Activated CD8-positive, alpha-beta memory T cell treated with anti-CD3 and anti-CD28 coated beads for 1 hour (primary cell): ENCODE data around the gene ALLC.

Experiments
- DNase-seq, 2 donors: peaks; one replicate each; pipeline ENCODE4 v3.0.0-alpha.2; 2020; ENCODE audit warnings: low read depth in 1 of 2; ENCODE audit errors: extremely low read depth in 1 of 2

The ALLC gene

DNA sequence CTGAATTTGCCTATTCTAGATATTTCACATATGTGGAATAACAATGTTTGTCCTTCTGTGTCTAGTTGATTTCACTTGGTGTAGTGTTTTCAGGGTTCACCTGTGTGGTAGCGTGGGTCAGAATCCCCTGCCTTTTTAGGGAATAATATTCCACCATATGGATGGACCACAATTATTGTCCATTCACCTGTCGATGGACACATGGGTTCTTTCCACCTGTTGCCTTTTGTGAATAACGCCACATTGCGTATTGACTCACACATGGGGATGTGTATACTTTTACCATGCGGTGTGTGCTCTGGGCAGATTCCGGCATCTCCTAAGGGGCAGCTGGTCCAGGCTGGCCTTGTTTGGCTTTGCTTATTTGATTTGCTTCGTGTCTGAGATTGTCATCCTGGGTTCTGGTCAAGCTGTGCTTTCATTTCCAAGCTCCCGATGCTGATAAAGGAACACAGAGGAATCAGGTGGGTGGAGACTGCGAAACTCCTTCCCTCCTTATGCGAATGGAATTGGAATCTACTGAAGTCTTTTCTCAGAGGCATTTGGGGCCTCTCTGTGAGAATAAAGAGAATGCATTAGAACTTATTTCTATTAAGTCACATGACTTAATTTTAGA is 18.9 kb upstream of the ALLC start:
- DNase-seq: no peak

DNA sequence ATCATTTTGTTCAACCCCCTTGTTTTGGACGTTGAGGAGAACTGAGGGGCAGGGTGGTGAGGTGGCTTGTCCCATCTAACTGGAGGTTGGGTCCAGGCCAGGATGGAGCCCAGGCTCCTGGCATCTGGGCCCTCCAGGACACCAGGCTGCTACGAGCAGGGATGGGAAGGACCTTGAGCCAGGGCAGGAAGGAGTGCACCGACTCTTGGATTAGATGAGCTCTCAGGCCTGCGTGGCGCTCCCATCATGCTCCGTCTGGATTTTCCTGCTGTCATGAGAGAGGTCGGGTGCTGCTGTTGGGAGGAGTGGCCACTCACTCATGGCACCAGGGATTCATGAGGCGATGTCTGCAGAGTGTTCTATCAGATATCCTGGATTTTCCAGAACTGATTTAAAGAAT is 18.3 kb upstream of the ALLC start:
- DNase-seq: no peak

DNA sequence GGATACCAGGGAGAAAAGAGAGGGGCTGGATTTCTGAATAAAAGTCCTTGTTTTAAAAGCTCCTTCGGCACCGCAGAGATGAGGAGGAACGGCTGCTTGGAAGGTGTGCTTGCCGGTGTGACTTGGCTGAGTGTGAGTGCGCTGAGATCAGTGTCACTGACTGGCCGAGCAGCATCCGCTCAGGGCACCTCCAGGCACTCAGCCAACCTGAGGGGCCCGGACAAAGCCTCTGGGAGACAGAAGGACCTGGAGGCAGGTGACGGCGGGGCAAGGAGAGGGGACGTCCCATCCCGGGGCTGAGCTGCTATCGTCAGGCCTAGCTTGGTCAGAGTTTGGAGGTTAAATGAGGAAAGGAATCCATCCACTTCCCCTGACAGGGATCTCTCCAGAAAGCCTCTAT is 16.8 kb upstream of the ALLC start:
- no peak for DNase-seq

DNA sequence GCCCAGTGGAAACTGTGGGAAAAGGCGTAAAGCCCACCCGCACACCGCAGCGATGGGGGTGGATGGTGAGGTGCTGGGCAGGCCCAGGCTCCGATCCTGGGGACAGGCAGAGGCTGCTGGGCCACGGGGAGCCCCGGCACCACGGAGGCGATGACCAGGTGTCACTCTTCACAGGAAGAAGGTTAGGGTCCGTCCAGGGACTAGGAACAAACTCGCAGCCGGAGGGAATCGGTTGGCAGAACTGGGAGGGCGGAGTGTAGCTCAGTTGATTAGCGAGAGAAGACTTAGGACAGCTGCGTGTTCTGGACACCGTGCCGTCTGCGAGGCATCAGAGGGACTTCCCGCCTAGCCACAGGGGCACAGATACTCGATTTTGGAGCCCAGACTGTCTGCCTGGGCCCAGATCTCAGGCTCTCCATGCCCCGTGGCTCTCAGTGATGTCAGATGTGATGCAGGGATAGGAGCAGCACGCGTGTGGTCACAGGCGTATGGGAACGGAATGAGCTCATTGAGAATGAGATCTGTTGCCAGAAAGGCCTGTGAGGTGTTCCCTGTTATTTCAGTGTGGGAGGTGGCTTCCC is 16.1 kb upstream of the ALLC start:
- DNase-seq: no peak

DNA sequence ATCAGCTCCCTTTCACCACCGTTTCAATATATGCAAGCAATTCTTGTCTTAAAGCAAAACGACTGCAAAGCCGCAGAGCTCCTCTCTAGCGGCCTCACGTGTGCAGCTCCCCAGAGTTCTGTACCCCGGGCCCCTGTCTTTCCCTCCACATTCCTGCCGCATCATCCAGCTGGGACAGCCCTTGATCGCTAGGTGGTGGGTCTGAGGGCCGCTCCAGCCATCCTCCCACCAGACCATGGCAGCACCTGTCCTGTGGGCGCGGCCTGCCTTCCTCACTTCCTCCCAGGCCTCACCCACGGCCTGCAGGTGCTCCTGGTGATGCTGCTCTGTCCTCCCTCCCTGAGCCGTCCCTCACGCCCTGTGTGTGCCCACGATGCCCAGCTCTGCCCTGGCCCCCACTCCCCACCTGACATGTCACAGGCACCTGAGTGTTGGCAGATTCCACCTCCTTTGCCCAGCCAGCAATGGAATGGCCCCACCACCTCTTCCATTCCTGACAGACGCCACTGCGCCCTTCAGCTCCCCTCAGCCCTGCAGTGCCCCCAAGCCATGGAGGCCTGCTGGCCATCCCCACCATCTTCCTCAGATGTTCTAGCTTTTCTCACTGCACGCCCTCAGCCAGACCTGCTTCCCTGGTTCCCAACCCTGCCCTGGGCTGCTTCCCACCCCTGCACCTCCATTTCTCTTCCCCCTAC is 15.3 kb upstream of the ALLC start:
- no peak for DNase-seq

DNA sequence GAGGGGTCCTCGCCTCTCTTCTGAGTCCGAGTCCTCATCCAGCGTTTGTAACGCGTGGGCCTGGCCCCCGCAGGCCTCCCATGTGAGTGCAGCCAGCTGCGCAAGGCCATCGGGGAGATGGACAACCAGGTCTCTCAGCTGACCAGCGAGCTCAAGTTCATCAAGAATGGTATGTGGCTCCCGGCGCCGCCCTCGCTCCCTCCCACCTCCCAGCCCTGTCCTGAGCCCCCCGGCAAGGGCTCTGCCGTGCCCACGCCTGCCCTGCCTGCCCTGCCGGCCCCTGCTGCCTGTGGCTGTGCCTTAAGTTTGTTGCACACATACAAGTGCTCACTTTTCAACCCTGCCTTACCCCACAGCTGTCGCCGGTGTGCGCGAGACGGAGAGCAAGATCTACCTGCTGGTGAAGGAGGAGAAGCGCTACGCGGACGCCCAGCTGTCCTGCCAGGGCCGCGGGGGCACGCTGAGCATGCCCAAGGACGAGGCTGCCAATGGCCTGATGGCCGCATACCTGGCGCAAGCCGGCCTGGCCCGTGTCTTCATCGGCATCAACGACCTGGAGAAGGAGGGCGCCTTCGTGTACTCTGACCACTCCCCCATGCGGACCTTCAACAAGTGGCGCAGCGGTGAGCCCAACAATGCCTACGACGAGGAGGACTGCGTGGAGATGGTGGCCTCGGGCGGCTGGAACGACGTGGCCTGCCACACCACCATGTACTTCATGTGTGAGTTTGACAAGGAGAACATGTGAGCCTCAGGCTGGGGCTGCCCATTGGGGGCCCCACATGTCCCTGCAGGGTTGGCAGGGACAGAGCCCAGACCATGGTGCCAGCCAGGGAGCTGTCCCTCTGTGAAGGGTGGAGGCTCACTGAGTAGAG is 14.4 kb upstream of the ALLC start:
- DNase-seq: no peak

DNA sequence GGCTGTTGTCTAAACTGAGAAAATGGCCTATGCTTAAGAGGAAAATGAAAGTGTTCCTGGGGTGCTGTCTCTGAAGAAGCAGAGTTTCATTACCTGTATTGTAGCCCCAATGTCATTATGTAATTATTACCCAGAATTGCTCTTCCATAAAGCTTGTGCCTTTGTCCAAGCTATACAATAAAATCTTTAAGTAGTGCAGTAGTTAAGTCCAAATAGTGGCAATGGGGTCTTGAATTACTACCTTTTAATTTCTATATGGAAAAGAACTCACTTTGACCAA is 13.8 kb upstream of the ALLC start:
- no peak for DNase-seq

DNA sequence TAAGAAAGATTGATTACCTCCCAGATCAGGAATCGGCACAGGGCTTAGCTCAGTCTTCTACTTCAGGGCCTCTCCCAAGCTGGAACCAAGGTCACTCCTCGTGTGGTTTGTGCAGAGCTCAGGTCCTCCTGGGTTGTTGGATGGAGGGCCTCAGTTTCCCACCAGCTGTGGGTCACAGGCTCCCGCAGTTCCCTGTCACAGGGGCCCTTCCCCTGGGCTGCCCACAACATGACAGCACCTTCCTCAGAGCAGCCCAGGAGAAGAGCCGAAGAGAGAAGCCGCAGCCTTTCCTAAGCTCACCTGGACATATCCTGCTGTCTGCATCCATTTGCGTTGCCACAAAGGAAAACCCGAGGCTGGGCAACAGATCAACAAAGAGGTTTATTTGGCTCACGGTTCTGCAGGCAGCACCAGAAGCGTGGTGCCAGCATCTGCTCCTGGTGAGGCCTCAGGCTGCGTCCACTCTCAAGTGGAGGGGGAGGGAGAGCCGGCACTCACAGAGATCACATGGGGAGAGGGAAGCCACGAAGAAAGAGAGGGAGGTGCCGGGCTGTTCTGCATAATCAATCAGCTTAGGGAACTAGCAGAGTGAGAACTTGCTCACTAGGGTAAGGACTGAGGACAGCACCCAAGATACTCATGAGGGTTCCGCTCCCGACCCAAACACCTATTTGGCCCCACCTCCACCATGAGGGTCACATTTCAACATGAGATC is 13.0 kb upstream of the ALLC start:
- no peak for DNase-seq

DNA sequence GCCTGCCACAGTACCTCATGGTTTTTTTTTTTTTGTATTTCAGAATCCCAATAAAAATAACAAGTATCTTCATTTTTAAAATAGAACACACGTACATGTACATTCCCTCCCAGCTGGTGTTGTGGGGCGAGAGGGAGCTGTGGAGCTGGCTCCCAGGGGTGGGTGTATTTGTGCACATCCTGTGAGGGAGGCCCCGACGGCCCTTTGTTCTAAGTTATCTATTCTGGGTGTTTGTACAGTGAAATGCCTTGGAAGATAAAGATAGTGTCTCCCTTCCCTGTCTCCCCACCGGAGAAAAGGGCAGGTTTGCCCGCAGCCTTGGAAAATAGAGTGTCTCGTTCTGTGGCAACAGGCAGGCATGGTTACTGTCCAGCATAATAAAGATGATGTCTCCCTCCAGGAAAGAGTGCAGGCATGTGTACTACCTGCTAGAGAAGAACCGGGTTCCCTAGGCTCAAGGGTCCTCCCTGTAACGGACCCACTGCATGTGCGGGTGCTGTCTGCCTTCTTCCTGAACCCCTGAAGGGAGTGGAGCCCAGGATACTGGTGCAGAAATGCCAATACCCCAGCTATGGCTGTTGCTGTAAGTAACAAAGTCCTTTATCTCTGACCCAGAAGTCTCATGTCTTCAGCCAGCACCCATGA is 12.1 kb upstream of the ALLC start:
- no peak for DNase-seq

DNA sequence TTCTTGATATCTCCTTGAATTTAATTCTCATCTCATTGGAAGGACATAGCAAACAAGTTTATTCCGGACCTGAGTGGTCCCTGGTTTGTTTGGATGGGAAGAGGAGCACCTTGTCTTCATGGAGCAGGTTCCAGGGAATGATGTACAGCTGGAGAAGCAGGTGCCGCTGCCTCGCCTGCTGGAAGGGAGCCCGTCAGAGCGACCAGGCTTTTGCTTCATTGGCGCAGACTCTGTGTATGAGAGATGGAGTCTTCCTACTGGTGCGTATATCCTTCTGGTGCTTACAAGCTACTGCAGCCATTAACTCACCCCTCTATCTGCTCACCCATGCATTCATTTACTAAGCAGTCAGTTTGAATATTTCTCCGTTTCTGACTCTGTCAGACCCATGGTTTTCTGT is 11.6 kb upstream of the ALLC start:
- DNase-seq: no peak

DNA sequence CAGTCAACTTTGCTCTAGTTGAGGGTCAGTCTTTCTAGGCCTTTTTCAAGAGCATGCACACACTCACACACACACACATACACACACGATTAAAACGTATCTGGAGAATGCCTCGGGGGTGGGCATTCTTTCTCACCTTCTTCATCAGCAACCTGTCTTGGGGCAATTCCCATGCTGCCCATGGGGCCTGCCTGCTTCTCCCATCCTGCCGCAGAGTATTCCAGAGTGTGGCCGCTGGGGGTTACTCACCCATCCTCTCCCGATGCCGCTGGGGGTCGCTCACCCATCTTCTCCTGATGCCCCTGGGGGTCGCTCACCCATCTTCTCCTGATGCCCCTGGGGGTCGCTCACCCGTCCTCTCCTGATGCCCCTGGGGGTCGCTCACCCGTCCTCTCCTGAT is 10.8 kb upstream of the ALLC start:
- DNase-seq: no peak

DNA sequence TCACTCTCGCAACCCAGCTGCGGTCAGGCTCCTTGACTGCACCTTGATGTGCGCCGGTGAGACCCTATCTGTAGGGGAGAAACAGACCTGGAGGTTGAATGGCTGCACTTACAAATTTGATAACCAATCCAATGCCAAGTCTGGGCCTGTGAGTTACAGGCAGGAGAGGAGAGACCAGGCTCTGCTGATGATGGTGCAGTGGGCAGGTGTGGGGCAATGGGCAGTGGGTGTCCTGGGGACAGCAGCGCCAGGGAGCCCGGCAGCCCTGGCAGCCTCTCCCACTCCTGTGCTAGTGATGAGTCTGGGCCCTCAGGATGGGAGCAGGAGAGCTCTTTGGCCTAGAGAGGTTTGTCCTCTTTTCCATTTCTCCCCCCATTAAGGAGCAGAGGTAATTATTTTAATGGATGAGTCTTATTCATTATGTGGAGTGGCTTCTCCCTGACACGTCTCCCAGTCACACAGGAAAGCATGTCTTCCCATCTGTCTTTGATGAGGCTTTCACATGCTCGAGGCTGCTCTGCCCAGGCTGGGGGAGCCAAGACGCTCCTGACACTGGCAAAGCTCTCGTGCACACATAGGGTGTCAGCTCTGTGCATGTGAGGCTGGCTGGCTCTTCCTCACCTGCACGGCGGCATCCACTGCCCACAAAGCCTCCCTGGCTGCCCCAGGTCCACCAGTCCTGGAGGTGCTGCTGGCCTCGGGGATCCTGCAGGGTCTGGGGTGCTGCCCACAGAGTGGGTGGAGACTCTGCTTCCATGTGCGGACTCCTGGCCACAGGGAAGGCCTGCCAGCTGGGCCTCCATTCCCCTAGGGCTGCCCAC is 10.0 kb upstream of the ALLC start:
- DNase-seq: no peak

DNA sequence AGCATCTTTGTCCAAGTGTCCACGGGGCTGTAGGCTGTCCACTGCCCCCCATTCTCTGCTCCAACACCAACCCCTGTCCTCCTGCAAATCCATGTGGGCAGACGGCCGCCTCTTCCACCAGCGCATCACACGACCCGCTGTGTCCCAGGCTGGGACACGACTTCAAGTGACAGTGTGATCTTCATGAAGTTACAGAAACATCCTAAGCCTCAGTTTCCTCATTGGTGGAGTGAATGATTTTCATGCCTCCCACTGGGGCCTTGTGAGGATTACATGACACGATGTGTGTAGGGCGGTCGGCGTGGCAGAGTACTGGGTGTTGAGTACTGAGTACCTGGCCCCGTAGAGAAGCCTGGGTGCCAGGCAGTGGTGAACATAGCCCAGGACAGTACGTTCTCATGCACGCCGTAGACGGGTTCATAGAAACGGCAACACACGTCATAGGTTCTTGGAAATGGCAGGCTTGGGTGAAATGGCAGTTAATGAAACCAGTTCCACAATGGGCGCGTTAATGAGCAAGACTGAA is 9.3 kb upstream of the ALLC start:
- no peak for DNase-seq

DNA sequence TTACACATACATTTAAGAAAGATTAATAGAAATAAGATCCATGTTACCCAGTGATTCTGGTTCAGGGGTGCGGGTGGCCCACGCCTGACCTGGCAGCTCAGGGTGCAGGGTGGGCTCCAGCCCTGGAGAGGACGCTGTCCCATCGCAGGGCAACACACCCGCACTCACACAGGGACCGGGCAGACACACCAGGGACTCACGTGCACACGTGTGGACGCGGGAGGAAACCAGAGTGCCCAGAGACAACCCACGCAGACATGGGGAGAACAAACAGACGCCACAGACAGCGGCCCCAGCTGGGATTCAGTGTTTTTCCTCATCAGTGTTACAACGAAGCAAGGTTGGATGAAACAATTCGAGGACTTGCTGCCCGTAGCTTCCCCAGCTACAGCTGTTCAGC is 8.4 kb upstream of the ALLC start:
- DNase-seq: no peak

DNA sequence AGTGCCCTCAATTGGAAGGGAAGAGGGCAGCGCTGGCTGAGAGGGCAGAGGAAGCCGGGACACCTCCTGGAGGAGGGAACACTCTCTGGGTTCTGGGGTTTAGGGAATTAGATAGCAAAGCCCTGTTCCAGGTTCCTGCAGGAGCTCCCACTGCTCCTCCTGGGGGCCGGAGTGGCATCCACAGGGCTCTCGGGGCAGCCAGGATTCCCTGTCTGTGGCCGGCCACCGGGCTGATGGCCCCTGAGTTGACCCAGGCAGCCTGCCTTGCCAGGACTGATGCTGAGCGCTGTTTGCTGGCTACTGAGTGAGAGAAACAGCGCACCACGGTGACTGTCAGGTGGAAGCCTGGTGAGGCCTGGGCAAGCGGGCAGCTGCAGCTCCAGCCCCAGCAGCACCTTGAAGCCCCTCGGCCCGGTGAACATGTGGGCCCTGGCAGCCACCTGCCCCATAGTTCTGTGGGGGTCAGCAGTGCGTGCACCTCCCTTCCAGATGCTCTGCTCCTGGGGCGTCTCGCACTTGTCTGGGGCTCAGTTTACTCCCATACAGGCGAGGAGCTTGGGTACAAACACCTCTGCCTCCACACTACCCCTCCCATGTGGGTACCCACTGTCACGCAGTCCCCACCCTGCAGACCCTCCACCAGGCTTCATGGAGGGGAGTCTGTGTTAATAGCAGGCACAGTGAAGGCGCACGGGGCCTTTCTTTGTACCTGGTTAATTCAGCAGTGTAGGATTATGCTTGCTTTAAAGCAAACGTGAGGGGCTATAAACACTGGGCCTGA is 7.7 kb upstream of the ALLC start:
- no peak for DNase-seq

DNA sequence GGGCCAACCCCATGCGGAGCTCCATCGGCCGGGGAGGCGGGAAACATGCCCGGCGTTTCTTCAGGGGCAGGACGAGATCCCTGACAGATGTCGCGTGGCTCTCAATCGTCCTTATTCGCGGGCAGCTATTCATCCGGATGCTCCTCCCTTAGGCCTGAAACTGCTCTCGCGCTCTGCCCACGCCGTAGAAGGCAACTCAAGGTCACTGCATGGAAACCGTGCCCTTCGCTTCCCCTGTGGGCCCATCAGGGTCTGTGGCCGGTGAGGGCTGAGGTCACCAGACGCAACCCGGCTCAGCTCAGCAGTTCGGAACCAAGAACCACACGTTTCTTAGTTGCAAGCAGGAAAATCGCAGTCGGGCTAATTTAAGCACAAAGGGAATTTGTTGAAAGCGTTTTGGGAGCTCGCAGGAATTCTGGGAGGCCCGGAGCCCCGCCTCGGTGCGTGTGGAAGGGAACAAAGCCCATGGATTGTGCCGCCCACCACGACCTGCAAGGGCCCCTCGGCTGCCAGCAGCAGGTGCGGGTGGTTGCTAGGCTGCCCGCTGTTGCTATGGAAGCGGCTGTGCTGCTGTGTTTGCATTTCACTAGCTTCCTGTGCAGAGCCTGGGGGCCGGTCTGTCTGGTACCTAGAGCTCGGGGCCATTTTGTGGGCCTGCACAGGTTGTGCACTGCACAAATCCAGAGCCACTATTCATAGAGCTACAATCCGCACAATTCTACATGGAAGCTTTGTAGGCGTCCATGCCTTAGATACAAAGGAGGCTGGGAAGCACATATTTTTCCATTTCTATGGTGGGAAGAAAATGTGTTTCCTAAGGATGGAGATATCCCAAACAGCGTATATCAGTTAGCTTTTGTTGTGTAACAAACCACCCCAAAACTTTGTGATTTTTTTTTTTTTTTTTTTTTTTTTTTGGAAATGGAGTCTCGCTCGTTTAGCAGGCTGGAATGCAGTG is 6.0 kb upstream of the ALLC start:
- DNase-seq: peak; percentile 12 to 25

DNA sequence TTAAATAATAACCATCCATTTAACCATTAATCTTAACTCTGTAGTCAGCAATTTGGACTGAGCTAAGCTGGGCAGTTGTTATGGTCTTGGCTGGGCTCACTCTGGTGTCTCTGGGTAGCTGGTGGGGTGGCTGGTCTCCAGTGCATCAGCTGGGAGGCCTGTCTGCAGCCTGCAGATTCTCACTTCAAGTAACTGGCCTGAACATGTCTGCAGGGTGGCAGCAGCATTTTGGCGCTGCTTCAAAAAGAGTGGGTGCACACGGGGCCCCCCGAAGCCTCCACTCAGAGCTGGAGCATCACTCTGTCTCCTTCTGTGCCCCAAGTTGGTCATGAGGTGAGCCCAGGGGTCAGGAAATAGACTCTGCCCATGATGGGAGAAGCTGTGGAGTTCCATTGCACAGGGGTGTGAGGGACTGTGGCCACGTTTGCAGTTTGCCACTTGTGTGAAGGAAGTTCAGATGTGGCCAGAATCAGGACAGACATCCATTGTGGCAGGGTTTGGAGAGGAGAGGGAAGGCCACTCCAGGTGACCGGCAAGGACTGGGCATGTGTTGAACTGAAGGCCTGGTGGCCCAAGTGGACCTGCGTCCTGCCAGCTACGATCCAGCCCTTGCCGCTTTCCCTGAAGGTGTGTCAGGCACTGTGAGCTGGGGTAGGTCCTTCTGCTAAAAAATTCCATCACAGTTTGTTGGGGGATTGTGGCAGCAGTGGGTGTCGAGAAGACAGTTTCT is 4.9 kb upstream of the ALLC start:
- no peak for DNase-seq
